Neural crest cell (in vitro differentiated cells): Measurements from ENCODE around the gene TIMM50. TPM values are rescaled to one million over a fixed set of nuclear protein-coding genes. Genes with fewer than 3 reads are reported as not detected.

Experiments used
- DNase-seq: peaks from one replicate; pipeline ENCODE4 v3.0.0; 2021; ENCODE audit warnings: low read depth, mixed read lengths, low spot score
- H3K27ac Mint-ChIP-seq: one replicate; pipeline ENCODE4 v1.8.0; 2021; ENCODE audit warnings: mild to moderate bottlenecking, mixed read lengths; ENCODE audit not compliant: unreplicated experiment
- H3K27me3 Mint-ChIP-seq: 2 replicates; pipeline ENCODE4 v1.8.0; 2021; ENCODE audit warnings: low read depth, mild to moderate bottlenecking, mixed read lengths
- H3K36me3 Mint-ChIP-seq: 2 replicates; pipeline ENCODE4 v1.8.0; 2021; ENCODE audit warnings: low read depth, mild to moderate bottlenecking, mixed read lengths
- H3K4me1 Mint-ChIP-seq: 2 replicates; pipeline ENCODE4 v1.8.0; 2021; ENCODE audit warnings: mixed read lengths
- H3K4me3 Mint-ChIP-seq: one replicate; pipeline ENCODE4 v1.8.0; 2021; ENCODE audit warnings: mild to moderate bottlenecking, mixed read lengths
- H3K9me3 Mint-ChIP-seq: 2 replicates; pipeline ENCODE4 v1.8.0; 2021; ENCODE audit warnings: mixed read lengths
- total RNA-seq: library from RNA; stranded (reverse); gene quantifications from 2 replicates; pipeline ENCODE4 v1.2.1, GENCODE V29; 2021
- TF ChIP-seq, protein P1 (sequence below): fragments of 200-600 bp; sonication (generic); conservative IDR thresholded peaks from 2 replicates; pipeline ENCODE4 v1.5.0; 2021; ENCODE audit warnings: antibody characterized with exemption, mild to moderate bottlenecking

Gene TIMM50
- total RNA-seq, 1 donor from 2014 or later: 121 TPM

DNA sequence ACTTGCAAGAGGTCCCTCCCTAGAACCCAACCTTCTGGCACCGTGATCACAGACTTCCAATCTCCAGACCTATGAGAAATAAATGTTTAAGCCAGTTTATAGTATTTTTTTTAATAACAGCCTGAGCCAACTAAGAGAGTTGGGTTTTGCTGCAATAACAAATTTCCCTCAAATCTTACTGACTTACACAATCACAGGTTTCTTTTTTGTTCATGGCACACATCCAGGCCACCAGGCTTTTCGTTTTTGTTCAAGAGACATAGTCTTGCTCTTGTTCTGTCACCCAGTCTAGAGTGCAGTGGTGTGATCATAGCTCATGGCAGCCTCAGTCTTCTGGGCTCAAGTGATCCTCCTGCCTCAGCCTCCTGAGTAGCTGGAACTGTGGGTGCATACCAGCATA is 32.4 kb downstream of the TIMM50 start:
- peaks cover 12% of the 10 kb centered on the region for H3K4me1 Mint-ChIP-seq
- H3K27me3 Mint-ChIP-seq: peaks cover 85% of the 10 kb centered on the region
- TF ChIP-seq, protein P1, sequence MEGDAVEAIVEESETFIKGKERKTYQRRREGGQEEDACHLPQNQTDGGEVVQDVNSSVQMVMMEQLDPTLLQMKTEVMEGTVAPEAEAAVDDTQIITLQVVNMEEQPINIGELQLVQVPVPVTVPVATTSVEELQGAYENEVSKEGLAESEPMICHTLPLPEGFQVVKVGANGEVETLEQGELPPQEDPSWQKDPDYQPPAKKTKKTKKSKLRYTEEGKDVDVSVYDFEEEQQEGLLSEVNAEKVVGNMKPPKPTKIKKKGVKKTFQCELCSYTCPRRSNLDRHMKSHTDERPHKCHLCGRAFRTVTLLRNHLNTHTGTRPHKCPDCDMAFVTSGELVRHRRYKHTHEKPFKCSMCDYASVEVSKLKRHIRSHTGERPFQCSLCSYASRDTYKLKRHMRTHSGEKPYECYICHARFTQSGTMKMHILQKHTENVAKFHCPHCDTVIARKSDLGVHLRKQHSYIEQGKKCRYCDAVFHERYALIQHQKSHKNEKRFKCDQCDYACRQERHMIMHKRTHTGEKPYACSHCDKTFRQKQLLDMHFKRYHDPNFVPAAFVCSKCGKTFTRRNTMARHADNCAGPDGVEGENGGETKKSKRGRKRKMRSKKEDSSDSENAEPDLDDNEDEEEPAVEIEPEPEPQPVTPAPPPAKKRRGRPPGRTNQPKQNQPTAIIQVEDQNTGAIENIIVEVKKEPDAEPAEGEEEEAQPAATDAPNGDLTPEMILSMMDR: no peak
- H3K4me3 Mint-ChIP-seq: no peak overlapping the region
- H3K9me3 Mint-ChIP-seq: no peaks in the 10 kb centered on the region
- no peak for DNase-seq
- no peaks in the 10 kb centered on the region for H3K36me3 Mint-ChIP-seq
- no peak overlapping the region for H3K27ac Mint-ChIP-seq

DNA sequence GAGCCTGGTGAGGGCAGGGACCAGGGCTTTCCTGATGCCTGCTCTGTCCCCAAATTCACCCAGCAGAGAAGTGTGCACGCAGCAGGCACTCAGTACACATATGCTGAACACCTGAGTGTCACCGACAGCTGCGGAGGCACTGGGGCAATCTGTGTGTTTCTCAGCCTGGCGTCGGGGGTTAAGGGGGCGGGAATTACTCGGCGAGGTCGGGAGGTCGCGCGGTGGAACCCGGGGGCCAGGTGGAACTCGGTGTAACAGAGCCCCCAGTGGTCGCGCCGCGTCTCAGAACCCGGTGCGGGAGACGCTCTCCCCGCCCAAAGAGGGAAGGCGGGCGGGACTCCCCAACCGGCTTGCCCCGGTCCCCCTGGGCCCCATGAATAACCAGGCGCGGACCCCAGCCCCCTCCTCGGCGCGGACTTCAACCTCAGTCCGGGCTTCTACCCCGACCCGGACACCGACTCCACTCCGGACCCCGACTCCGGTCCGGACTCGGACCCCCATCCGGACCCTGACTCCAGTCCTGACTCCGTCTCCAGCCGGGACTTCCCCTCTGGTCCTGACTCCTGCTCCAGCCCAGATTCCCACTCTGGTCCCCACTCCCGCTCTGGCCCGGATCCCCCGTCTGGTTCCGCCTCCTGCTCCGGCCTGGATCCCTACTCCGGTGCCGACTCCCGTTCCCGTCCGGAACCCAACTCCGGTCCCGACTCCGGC is 34.4 kb downstream of the TIMM50 start, which contains the start of gene SELENOV:
Gene SELENOV (plus strand): TSS at position 300 of the 711 bp plus-strand sequence. CDS start 74 bp downstream, at position 374.
- peak within 1 kb of the TSS; percentile 79 for H3K4me3 Mint-ChIP-seq
- H3K36me3 Mint-ChIP-seq: no peaks in the 10 kb centered on the region
- TF ChIP-seq, protein P1: no peak
- no peaks in the 10 kb centered on the region for H3K9me3 Mint-ChIP-seq
- peak; percentile 14 for DNase-seq
- H3K4me1 Mint-ChIP-seq: peaks cover 16% of the 10 kb centered on the region
- no peak within 1 kb of the TSS for H3K27ac Mint-ChIP-seq
- peaks cover 78% of the 10 kb centered on the region for H3K27me3 Mint-ChIP-seq

DNA sequence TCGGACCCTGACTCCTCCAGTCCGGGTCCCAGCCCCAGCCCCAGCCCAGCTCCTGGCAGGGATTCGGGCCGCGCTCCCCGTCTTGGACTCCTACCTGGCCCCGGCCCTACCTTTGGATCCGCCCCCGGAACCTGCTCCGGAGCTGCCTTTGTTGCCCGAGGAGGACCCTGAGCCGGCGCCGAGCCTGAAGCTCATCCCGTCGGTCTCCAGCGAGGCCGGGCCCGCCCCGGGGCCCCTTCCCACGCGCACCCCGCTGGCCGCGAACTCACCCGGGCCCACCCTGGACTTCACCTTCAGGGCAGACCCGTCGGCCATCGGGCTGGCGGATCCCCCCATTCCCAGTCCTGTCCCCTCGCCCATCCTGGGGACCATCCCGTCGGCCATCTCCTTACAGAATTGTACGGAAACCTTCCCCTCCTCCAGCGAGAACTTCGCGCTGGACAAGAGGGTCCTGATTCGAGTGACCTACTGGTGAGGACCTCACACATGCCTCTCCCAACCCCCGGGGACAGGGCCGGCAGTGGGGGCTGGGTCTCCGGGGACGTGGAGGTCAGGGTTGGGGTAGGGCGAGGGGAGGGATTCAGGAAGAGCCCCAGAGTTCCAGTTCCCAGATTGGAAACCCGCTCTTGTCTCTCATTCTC is 35.0 kb downstream of the TIMM50 start:
- DNase-seq: no peak
- TF ChIP-seq, protein P1: no peak
- Mint-ChIP-seq H3K36me3 (no peaks in the 10 kb centered on the region), H3K27ac (no peak overlapping the region), H3K9me3 (no peaks in the 10 kb centered on the region), H3K27me3 (peaks cover 74% of the 10 kb centered on the region), H3K4me3 (peak overlapping the region; percentile 47), H3K4me1 (peaks cover 16% of the 10 kb centered on the region)

DNA sequence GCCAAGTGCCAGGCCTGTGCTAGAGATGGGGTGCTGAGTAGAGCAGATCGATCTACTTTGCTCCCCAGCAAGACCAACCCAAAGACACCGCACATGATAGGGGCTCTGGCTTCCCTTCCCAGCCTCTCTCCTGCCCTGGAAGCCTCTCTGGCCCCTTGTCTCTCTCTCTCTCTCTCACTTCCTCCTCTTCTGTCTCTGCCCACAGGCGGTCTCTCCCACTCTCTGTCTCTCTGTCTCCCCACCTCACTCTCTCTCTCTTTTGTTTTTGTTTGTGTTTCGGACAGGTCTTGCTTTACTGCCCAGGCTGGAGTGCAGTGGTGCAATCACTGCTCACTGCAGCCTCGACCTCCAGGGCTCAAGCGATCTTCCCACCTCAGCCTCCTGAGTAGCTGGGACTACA is 35.6 kb downstream of the TIMM50 start:
- H3K9me3 Mint-ChIP-seq: no peaks in the 10 kb centered on the region
- TF ChIP-seq, protein P1: no peak
- peaks cover 16% of the 10 kb centered on the region for H3K4me1 Mint-ChIP-seq
- H3K27ac Mint-ChIP-seq: no peak overlapping the region
- no peaks in the 10 kb centered on the region for H3K36me3 Mint-ChIP-seq
- peak overlapping the region; percentile 47 for H3K4me3 Mint-ChIP-seq
- H3K27me3 Mint-ChIP-seq: peaks cover 74% of the 10 kb centered on the region
- no peak for DNase-seq

DNA sequence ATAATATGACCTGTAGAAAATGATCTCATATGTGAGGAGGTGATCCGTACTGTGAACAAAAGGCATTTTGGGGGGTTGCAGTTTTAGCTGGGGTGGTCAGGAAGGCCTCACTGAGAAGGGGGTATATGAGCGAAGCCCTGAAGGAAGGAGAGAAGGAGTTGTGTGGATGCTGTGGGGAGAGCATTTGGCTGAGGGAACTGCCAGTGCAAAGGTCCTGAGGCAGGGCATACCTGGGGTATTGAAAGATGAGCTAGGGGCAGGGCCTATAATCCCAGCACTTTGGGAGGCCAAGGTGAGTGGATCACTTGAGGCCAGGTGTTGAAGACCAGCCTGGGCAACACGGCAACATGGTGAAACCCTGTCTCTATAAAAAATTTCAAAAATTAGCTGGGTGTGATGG is 36.8 kb downstream of the TIMM50 start:
- Mint-ChIP-seq H3K27ac (no peak overlapping the region), H3K4me3 (no peak overlapping the region), H3K27me3 (peaks cover 66% of the 10 kb centered on the region), H3K4me1 (peaks cover 16% of the 10 kb centered on the region), H3K36me3 (no peaks in the 10 kb centered on the region), H3K9me3 (no peaks in the 10 kb centered on the region)
- no peak for DNase-seq
- TF ChIP-seq, protein P1: no peak
